ENCODE measurements around the gene PCDHB12.

The PCDHB12 gene

DNA sequence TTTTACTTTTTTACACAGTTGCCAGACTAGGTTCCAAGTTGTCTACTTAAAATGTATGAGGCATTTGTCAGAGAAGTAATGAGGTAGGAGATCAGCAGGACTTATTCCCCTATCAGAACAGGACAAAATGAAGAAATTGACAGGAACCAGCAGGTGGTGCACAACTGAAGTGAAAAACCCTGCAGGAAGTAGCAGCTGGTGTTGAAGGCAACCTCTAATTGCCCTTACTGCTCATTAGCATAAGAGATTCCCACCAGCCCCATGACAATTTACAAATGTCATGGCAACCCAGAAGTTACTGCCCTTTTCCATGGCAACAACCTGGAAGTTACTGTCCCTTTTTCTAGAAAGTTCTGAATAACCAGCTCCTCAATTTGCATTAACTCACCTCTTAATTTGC is 42.1 kb downstream of the PCDHB12 start:
- Histone ChIP-seq H3K36me3 (ENCODE audit: low read depth) (no peaks in the 10 kb centered on the region), H3K27me3 (ENCODE audit: insufficient read depth, poor library complexity, severe bottlenecking) (no peaks in the 10 kb centered on the region), H3K4me3 (ENCODE audit: severe bottlenecking) (no peak overlapping the region), H3K9me3 (ENCODE audit: severe bottlenecking) (peaks cover 35% of the 10 kb centered on the region), H3K4me1 (ENCODE audit: insufficient read depth, poor library complexity, severe bottlenecking) (no peaks in the 10 kb centered on the region), H3K27ac (ENCODE audit: poor library complexity, severe bottlenecking) (no peak overlapping the region)
- TF ChIP-seq, protein P1, sequence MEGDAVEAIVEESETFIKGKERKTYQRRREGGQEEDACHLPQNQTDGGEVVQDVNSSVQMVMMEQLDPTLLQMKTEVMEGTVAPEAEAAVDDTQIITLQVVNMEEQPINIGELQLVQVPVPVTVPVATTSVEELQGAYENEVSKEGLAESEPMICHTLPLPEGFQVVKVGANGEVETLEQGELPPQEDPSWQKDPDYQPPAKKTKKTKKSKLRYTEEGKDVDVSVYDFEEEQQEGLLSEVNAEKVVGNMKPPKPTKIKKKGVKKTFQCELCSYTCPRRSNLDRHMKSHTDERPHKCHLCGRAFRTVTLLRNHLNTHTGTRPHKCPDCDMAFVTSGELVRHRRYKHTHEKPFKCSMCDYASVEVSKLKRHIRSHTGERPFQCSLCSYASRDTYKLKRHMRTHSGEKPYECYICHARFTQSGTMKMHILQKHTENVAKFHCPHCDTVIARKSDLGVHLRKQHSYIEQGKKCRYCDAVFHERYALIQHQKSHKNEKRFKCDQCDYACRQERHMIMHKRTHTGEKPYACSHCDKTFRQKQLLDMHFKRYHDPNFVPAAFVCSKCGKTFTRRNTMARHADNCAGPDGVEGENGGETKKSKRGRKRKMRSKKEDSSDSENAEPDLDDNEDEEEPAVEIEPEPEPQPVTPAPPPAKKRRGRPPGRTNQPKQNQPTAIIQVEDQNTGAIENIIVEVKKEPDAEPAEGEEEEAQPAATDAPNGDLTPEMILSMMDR (IDR thresholded peaks at IDR 0.05; ENCODE audit: poor library complexity, severe bottlenecking), result no peak
- DNase-seq (ENCODE audit: low spot score), result no peak
- no peak for ATAC-seq (ENCODE audit: low read depth)

DNA sequence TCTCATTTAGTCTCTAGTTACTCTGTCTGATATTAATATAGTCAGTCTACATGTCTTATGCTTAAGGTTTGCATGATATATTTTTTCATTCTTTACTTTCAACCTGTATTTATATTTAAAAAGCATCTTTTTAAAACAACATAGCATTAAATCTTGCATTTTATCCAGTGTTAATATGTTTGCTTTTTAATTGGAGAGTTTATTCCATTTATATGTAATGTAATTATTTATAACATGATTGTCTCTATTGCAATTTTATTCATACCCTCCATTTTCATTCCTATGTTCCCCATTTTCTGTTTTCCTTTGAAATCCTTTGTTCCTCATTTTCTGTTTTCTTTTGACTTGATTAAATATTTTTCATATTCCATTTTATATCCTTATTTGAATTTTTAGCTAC is 49.9 kb downstream of the PCDHB12 start:
- no peak overlapping the region for H3K27ac ChIP-seq (ENCODE audit: poor library complexity, severe bottlenecking)
- no peak overlapping the region for H3K4me3 ChIP-seq (ENCODE audit: severe bottlenecking)
- H3K27me3 ChIP-seq (ENCODE audit: insufficient read depth, poor library complexity, severe bottlenecking), result no peaks in the 10 kb centered on the region
- TF ChIP-seq, protein P1 (IDR thresholded peaks at IDR 0.05; ENCODE audit: poor library complexity, severe bottlenecking), result no peak
- peaks cover 59% of the 10 kb centered on the region for H3K9me3 ChIP-seq (ENCODE audit: severe bottlenecking)
- no peaks in the 10 kb centered on the region for H3K4me1 ChIP-seq (ENCODE audit: insufficient read depth, poor library complexity, severe bottlenecking)
- no peak for ATAC-seq (ENCODE audit: low read depth)
- no peak for DNase-seq (ENCODE audit: low spot score)
- H3K36me3 ChIP-seq (ENCODE audit: low read depth), result no peaks in the 10 kb centered on the region

DNA sequence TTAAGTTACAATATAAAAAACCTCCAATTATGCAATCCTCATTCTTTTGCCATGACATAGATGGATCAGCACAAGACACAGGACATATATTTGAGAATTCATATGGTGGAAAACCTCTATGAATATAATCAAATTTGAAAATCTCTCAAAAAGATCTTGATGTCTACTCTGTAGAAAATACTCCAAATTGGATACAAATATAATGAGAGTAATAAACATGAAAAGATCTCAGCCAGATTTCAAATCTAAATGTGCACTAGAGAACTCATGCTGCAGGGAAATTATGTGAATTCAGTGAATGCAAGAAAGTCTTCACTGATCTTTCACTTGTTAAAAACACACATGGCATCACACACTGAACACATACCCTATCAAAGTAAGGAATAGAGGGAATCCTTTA is 50.4 kb downstream of the PCDHB12 start:
- H3K4me3 ChIP-seq (ENCODE audit: severe bottlenecking), result no peak overlapping the region
- no peak overlapping the region for H3K27ac ChIP-seq (ENCODE audit: poor library complexity, severe bottlenecking)
- no peaks in the 10 kb centered on the region for H3K36me3 ChIP-seq (ENCODE audit: low read depth)
- H3K9me3 ChIP-seq (ENCODE audit: severe bottlenecking), result peaks cover 61% of the 10 kb centered on the region
- DNase-seq (ENCODE audit: low spot score) (no peak), ATAC-seq (ENCODE audit: low read depth) (no peak)
- no peaks in the 10 kb centered on the region for H3K27me3 ChIP-seq (ENCODE audit: insufficient read depth, poor library complexity, severe bottlenecking)
- H3K4me1 ChIP-seq (ENCODE audit: insufficient read depth, poor library complexity, severe bottlenecking), result no peaks in the 10 kb centered on the region
- TF ChIP-seq, protein P1 (IDR thresholded peaks at IDR 0.05; ENCODE audit: poor library complexity, severe bottlenecking), result no peak

DNA sequence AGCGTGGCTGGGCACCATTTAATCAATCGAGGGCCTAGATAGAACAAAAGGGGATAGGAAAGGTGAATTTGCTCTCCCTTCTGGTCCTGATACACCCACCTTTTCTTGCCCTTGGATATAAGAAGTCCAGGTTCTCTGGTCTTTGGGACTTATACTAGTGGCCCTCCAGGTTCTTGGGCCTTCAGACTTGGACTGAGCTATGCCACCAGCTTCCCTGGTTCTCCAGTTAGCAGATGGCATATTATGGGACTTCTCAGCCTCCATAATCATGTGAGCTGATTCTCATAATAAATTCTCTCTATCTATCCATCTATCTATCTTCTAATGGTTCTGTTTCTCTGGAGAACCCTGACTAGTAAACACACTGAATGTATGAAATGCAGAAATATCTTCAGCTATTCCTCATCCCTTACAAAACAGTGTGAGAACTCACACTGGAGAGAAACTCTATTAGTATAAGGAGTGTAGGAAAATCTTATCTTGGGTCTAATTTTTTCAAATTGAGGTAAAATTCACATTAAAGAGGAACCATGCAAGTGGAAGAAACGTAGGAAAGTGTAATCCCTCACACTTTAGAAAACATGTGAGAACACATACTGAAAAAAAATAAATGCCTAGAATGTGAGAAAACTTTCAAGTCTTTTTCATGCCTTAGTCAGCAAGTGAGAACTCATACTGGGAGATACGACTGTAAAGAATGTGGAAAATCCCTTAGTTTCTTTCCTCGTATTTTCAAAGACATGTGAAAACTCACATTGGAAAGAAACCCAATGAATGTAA is 52.1 kb downstream of the PCDHB12 start:
- Histone ChIP-seq H3K4me3 (ENCODE audit: severe bottlenecking) (no peak overlapping the region), H3K9me3 (ENCODE audit: severe bottlenecking) (peaks cover 54% of the 10 kb centered on the region), H3K27me3 (ENCODE audit: insufficient read depth, poor library complexity, severe bottlenecking) (no peaks in the 10 kb centered on the region), H3K36me3 (ENCODE audit: low read depth) (no peaks in the 10 kb centered on the region), H3K27ac (ENCODE audit: poor library complexity, severe bottlenecking) (no peak overlapping the region), H3K4me1 (ENCODE audit: insufficient read depth, poor library complexity, severe bottlenecking) (no peaks in the 10 kb centered on the region)
- DNase-seq (ENCODE audit: low spot score) (no peak), ATAC-seq (ENCODE audit: low read depth) (no peak)
- TF ChIP-seq, protein P1 (IDR thresholded peaks at IDR 0.05; ENCODE audit: poor library complexity, severe bottlenecking), result no peak

DNA sequence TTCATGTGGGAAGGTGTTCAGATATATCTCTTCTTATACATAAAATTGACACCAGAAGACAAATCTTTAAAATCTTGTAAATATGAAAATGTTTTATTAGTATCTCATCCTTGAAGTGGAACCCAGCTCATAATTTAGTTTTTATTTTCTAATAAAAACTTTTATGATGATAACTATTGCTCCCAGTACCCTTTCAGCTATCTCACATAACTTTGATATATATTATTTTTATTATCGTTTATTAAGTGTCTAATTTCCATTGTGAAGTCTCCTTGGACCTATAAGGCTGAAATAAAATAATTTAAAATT is 52.7 kb downstream of the PCDHB12 start:
- Histone ChIP-seq H3K27ac (ENCODE audit: poor library complexity, severe bottlenecking) (no peak overlapping the region), H3K4me1 (ENCODE audit: insufficient read depth, poor library complexity, severe bottlenecking) (no peaks in the 10 kb centered on the region), H3K4me3 (ENCODE audit: severe bottlenecking) (no peak overlapping the region), H3K36me3 (ENCODE audit: low read depth) (no peaks in the 10 kb centered on the region), H3K27me3 (ENCODE audit: insufficient read depth, poor library complexity, severe bottlenecking) (no peaks in the 10 kb centered on the region), H3K9me3 (ENCODE audit: severe bottlenecking) (peaks cover 56% of the 10 kb centered on the region)
- DNase-seq (ENCODE audit: low spot score), result no peak
- TF ChIP-seq, protein P1 (IDR thresholded peaks at IDR 0.05; ENCODE audit: poor library complexity, severe bottlenecking), result no peak
- ATAC-seq (ENCODE audit: low read depth), result no peak

Data from RWPE2 (cell line).